Posterior cingulate gyrus (tissue), 11 donors: ENCODE measurements around the gene GRPR.
"Not testable (repeated sequence)": the region's sequence is repeated elsewhere in the genome, so short reads cannot be mapped to it uniquely, and the experiment has no call there.

Experiments used
- DNase-seq, 10 donors: peaks; one replicate each; pipeline versions ENCODE4 v3.0.0 to v3.0.0-alpha.2; 2020 to 2021; ENCODE audit warnings: mixed read lengths in 3 of 10
- intact Hi-C: fragments of 100-400 bp; cut with DNase I; formaldehyde crosslinking; loops from one replicate; pipeline ENCODE4 v1.15.1; 2023

The GRPR gene

DNA sequence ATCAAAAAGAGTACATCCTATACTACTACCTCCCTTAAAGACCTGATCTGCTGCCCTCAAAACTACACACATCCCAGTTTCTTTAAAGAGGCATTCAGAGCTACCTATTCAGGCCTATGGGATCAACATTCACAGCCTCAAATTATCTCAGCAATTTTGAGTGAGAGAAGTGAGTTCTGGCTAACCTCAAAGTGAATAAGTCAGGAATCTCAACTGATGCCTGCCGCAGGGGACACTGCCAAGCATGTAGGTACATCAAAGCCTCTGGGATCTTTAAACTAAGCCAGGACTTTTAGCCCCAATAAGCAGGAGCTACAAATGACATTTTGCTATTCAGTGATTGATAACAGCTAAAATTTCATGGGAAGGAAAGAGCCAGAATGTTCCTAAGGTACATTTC is 11.6 kb downstream of the GRPR start:
- intact Hi-C loops, result no loop called here
- no peak for DNase-seq

DNA sequence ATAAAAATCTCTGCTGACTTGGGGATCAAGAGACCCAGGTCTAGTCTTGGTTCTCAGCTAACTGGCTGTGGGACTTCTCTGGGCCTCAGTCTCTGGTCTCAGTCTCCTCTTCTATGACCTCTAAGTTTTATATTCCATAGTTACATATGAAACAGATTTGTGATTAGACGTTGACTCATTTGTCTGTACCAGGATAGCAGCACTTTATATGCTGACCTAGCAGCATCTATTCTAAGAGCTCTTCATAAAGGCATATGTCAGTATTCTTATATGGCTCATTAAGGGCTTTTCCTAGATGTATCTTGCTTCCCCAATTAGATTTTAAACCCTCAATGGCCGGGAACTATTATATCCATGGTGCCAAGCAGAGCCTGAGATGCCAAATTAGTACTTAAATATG is 12.7 kb downstream of the GRPR start:
- DNase-seq, result no peak
- intact Hi-C loops, result no loop called here

DNA sequence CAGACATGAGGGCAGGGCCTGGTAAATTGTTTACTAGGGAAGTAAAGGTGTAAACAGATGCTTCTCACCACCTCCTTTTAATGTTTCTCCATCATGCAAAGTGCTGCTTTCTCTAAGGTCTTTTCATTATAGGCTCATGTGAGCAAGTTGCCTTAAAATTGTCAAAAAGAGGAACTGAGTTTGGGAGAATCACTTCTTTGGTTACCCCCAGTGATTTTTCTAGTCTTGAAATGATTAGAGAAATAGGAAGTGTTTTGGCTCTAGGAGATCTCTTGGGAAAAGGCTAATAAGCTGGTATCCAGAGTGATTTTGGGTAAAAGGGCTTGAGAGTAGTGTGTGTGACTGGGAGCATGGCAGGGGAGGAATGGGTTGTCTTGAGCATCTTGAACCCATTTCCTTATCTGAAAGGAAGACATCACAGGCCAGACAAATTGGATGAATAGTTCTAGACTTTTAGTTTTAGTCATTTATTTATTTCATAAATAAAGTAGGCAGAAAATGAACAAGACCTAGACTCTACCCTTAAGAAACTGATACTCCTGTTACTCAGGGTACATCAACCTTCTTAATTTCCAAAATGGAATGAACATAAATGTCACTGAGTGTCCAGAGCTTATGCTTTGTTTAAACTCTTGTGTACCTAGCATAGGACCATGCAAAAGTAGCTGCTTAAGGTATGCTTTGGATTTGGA is 14.2 kb downstream of the GRPR start:
- intact Hi-C loops, result no loop called here
- DNase-seq, result no peak

DNA sequence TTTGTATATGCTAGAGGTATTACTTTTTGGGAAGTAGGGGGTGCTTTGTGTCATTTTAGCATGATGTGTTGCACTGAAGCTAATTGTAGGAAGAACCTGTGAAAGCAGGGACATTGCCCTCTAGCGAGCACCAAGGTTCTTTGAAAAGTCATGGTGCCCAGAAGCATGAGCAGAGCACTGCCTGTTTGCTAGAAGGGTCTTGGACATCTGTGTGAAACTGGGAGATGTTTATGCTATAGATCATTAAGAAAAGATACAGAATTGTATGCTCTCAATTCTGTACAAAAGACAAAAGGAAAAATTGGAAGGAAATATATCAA is 14.7 kb downstream of the GRPR start:
- intact Hi-C loops, result no loop called here
- no peak for DNase-seq

DNA sequence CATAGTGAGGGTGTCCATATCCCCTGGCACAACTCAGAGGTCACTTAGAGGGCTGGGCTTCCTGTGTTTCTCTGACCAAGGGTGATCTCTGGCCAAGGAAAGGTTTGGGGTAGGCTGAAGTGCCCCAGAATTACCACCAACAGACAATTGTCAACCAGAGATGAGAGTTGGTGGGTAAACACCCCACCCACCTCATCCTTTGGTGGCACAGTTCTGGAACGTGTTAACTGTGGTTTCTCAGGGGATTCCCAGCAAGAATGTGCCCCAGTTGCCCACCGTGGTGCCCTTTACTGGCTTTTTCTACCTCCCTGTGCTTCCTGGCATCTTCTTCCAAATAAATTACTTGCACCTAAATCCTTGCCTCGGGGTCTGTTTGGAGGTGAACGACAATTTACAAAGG is 17.1 kb downstream of the GRPR start:
- no peak for DNase-seq
- intact Hi-C loops, result no loop called here

DNA sequence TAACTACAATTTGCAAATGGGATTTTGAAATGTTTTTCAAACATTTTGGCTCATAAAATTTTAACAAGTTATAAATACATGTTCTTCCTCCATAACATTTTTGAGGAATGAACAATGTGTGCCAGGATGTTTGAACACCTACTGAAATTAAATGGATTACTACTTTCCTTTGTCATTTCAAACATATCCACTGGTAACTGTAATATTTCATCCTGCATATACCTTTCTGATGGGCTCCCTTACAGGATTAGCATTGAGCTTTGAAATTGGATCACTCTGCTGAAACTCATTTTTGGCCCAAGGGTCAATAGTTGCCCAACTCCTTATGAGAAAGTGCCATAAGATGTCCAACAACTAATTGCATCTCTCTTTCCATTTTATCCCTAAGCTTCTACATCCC is 17.6 kb downstream of the GRPR start:
- intact Hi-C loops, result no loop called here
- DNase-seq, result no peak

DNA sequence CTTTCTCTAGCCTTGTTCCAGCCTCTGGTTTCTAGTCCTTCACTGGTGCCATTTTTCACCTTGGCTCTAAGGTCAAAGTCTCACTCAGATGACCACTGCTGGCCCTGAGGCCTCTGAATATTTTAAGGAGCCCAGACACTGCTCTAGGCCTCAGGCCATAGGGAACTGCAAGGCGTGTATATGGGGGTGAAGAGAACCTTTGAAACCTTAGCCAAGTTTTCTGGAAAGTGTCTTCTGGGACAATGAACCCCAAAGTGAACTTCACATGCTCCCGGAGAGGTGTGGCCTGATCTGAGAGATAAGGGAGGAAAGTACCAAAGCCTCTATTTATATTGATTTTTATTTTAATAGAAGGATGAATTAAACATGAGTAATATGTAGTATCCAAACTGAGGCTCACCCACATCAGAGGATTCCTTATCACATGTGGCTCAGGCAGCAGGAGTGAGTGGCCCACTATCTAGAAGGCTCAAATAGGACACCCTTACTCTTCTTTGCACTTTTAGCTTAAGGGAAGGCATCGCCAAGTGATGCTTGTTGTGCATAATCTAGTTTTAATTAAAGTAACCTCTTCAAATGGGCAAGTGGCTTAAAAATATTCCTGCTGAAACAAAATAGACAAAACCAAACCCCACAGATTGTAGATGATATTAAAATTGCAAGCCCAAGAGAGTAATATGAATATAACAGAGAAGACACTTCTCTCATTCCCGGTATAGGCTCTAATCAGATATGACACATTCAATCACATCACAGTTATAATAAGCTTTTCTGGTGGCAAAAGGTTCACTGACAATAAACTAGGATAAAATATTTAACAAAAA is 18.3 kb downstream of the GRPR start:
- no peak for DNase-seq
- intact Hi-C loops, result no loop called here

DNA sequence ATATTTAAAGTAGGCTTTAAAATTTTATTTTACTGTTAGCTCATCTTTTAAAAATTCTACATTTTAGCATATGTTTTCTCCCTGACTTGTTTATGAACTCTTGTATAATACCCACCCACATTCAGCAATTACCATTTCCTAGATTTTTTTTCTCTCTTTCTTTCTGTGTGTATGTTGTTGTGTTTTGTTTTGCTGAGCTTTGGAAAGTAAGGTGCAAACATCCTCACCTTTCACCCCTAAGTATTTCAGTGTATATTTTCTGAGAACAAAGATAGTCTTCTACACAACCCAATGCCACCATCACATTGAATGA is 18.8 kb downstream of the GRPR start:
- intact Hi-C loops, result no loop called here
- DNase-seq, result no peak

DNA sequence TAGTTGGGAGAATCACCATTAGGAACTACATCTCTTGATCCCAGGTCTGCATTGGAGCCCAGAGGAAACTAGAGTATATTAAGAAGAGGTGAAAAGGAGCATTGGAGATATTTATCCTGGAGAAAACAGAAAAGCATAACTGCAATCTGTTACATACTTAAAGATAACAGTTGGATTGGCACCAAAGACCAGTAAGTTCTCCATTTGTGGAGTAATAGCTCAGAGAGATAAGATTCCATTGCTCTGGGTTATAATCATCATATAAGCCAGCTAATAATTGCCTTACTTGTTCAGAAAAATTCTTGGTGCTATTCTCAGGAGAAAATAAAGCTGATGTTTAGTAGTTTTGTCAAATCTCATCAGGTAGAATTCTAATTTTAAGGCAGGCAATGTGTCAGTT is 20.6 kb downstream of the GRPR start:
- intact Hi-C loops, result no loop called here
- no peak for DNase-seq

DNA sequence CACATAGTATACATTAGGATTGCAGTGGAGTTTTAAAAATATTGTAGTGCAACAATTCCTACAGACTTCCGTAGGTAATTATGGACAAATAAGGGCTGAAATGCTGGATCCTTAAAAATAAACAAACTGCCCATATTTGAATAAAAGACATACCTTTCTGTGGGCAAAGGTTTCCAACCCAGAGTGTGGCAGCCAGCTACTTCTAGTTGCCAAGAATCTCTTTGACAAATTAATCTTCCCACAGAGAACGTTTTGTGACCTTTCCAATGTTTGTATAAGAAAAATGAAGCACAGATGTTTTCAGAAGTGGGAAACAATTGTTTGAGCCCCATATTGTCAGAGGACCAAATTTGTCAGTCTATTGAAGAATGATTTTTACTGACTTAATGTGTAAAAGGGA is 21.1 kb downstream of the GRPR start:
- intact Hi-C loops, result no loop called here
- DNase-seq, result no peak

DNA sequence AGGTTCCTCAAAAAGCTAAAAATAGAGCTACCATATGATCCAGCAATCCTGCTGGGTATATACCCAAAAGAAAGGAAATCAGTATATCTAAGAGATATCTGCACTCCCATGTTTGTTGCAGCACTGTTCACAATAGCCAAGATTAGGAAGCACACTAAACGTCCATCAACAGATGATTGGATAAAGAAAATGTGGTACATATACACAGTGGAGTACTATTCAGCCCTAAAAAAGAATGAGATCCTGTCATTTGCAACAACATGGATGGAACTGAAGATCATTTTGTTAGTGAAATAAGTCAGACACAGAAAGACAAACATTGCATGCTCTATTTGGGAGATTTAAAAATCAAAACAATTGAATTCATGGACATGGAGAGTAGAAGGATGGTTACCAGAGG is 21.7 kb downstream of the GRPR start:
- DNase-seq, intact Hi-C loops: not testable (repeated sequence)

DNA sequence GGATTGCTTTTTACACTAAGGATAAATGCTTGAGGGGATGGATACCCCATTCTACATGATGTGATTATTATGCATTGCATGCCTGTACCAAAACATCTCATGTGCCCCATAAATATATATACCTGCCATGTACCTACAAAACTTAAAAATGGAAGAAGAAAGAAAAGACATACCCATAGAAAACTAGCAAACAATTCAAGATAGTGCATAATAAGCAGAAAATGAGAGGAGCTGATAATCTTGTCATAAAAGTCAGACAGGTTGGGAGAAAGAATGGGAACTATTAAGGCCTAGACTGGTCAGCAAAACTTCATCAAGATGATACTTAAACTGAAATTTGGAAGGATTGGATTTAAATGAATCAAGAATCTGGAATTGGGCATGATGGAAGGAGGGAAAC is 22.3 kb downstream of the GRPR start:
- intact Hi-C loops, result no loop called here
- DNase-seq, result no peak

DNA sequence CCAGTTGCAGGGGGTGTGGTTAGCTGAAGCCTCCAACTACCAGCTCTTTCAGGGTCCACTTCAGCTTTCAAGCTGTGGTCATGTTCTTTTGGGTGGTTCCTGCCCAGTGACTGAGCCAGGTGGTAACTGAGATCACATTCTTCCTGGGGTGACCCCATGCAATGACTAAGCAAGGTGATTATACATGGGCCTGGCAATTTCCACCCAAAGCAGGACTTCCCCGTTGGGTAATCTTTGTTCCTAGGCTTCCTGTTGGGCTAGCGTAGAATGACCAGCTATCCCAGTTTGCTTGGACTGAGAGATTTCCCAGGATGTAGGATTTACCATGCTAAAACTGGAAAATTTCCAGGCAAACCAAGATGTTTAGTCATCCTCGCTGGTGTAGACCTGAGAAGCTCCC is 25.5 kb downstream of the GRPR start:
- intact Hi-C loops, result no loop called here
- DNase-seq, result no peak

DNA sequence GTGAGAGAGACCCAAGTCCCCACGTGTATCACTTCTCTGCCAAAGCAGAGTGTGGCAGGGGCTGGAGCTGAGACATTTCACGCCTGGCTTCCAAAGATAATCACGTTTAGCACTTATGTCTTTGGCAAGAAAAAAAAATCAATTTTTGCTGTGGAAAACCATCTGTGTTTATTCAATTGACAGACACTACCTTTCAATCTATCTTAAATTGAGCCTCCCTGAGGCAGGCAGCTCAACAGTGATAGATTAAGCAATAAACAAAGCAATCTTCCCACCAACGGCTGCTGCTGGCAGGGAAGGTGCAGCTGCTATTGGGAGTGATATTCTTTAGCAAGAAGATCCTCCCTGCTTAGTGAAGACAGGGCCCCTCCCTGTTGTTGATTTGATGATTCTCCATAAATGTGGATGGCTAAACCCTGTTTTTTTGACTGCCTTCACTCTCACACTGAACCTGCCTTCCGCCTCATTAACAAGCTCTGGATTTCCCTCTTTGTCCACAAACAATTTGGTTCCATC is 32.3 kb downstream of the GRPR start:
- intact Hi-C loops, result no loop called here

DNA sequence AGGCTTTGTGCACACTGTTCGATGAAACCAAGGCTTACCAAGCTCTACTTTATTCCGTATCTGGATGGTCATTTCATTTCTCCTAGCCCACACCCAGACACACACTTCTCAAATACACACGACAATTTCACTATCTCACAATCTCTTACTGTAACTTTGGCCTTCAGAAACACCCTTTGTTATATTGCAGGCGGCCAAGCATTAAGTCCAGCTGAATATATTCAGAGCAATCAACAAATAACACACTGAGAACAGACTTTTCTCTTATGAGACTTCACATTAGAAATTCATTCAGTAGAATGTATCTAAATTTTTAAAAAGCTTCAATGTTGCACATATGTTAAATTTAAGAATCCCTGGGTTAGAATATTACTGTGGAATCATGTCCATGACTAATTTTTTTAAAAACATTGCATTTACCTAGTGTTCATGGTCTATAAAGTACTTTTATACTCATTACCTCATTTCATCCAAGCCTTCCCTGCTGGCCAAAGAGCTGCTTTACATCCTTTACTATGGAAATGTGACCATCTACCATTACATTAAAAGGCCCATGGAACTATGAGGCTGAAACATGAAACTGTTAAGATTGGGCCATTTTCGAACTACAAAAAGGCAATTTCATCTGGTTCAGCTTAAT is 33.4 kb downstream of the GRPR start:
- no peak for DNase-seq
- intact Hi-C loops, result no loop called here

More for the DNA sequence above, 32.3 kb downstream of the GRPR start:
- DNase-seq, result no peak

DNA sequence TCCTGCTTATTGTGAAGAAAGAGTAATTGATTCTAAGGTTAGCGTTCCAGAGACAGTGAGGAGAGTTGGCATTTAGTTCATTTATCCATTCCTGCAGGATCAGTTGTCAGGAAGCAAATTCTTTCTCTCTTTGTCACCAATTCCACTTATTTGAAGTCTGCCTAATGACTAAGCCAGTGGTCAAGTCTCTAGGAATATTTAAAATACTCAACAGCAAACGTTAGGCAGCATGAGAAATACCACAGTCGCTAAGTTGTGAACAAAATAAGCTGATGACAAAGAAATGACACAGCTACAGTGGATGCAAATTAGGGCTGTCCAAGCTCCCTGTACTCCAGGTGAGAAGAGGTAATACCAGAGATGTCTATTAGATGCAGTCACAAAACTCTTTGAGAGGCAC is 37.4 kb downstream of the GRPR start:
- no peak for DNase-seq
- intact Hi-C loops, result no loop called here

DNA sequence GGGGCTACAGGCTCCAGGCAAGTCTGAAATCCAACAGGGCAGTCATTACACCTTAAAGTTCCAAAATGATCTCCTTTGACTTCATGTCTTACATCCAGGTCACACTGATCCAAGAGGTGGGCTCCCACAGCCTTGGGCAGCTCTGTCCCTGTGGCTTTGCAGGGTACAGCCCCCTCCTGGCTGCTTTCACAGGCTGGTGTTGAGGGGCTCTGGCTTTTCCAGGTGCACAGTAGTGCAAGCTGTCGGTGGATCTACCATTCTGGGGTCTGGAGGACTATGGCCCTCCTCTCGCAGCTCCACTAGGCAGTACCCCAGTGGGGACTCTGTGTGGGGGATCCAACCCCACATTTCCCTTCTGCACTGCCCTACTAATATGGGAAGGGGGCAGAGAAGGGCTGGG is 37.8 kb downstream of the GRPR start:
- DNase-seq, result peak in 1 of 10 donors; percentile 61
- intact Hi-C loops, result not testable (repeated sequence)

DNA sequence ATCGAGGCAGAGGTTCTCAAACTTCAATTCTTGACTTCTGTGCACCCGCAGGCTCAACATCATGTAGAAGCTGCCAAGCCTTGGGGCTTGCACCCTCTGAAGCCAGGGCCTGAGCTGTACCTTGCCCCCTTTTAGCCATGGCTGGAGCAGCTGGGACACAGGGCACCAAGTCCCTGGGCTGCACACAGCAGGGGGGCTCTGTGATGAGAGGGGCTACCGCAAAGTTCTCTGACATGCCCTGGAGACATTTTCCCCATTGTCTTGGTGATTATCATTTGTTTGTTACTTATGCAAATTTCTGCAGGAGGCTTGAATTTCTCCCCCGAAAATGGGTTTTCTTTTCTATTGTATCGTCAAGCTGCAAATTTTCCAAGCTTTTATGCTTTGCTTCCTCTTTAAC is 39.0 kb downstream of the GRPR start:
- DNase-seq, result no peak
- intact Hi-C loops, result no loop called here

DNA sequence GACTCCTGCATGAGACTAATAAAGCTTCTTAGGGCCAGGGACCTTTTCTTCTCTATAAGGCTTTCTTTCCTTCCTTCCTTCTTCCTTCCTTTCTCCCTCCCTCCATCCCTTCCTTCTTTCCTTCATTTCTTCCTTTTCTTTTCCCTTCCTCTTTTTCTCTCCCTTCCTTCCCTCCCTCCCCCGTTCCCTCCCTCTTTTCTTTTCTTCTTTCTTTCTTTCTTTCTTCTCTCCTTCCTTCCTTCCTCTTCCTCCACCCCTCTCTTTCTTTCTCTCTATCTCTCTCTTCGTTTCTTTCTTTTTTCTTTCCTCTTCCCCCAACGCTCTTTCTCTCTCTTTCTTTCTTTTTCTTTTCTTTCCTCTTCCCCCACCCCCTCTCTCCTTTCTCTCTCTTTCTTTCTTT is 41.4 kb downstream of the GRPR start:
- DNase-seq, result no peak

DNA sequence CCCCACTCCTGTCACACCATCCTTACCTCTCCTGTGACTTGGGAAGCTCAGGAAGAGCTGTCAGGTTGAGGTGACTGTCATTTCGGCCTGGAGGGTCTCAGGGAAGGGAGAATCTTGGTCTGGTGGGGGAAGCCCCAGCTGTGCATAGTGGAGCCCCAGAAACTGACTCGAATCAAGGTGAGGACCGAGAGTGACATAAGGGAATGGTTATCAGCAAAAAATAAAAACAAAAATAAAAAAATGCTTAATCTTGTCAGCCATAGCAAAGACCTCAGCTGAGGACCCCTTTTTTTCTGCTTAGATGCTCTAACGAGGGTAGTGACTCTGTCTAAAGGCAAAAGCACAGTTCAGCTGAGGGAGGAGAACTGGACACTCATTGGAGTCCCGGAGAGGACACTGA is 43.8 kb downstream of the GRPR start, which contains the start of gene MAGEB17:
MAGEB17 (plus strand) TSS at position 301 of the 400 bp plus-strand sequence. CDS start 2,902 bp downstream, outside the sequence.
- intact Hi-C loops, result no loop called here
- no peak for DNase-seq

More for the DNA sequence above, 41.4 kb downstream of the GRPR start:
- intact Hi-C loops, result no loop called here

DNA sequence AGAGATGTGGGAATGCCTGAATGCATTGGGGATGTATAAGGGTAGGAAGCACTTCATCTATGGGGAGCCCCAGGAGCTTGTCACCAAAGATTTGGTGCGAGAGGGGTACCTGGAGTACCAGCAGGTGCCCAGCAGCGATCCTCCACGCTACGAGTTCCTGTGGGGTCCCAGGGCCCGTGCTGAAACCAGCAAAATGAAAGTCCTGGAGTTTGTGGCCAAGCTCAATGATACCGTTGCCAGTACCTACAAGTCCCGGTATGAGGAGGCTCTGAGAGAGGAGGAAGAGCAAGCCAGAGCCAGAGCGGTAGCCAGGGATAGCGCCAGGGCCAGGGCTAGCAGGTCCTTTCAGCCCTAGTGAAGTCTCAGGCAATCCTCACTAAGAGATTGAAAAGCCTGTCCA is 47.7 kb downstream of the GRPR start:
- DNase-seq, result no peak
- intact Hi-C loops, result no loop called here

DNA sequence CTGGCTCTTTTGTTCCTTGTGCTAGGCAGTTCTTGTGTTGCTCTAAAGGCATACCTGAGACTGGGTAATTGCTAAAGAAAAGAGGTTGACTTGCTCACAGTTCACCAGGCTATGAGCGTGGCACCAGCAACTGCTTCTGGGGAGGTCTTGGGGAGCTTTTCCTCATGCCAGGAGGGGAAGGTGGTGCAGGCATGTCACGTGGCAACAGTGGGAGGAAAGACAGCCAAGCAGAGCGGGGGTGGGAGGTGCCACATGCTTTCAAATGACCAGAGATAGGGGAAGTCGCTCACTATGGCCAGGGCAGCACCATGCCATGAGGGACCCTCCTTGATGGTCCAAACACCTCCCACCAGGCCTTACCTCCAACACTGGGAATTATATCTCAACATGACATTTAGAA is 48.6 kb downstream of the GRPR start:
- no peak for DNase-seq
- intact Hi-C loops, result no loop called here
